HG02840 (cell line): ENCODE results near the gene PLAAT3.
"Not testable (repeated sequence)": the region's sequence is repeated elsewhere in the genome, so short reads cannot be mapped to it uniquely, and the experiment has no call there.

Experiments used
- ATAC-seq: cut with Tn5 transposase; IDR thresholded peaks from one replicate; pipeline ENCODE4 v1.9.1; 2021; ENCODE audit warnings: mild to moderate bottlenecking, moderate library complexity, moderate number of reproducible peaks; ENCODE audit not compliant: unreplicated experiment, low FRiP score

The PLAAT3 gene

DNA sequence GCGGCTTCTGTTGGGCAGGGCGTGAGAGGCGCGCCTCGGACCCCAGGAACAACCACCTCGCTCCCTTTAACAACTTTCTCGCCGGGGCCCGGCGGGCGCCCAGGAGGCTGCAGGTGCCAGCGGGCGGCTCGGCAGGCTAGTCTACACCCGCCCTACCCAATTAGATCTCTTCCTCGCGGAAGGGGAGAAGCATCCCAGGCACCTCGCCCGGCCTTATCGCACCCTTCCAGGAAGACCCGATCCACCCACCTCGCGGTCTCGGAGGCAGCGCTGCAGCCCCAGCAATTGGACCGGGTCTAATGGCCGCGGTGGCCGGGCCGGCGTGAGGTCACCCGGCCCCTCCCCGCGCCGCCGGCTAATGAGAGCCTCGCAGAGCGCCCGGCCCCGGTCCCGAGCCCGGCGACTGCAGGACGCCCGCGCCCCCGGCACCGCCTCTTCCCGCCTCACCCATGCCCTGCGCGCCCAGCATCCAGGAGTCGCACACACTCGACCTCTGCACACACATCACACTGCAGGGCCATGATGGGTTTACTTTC lies at the start of gene PLAAT3:
Gene PLAAT3 (minus strand): TSS at position 298 of the 536 bp plus-strand sequence. CDS start 419 bp downstream, outside the sequence.
- ATAC-seq, result no peak

DNA sequence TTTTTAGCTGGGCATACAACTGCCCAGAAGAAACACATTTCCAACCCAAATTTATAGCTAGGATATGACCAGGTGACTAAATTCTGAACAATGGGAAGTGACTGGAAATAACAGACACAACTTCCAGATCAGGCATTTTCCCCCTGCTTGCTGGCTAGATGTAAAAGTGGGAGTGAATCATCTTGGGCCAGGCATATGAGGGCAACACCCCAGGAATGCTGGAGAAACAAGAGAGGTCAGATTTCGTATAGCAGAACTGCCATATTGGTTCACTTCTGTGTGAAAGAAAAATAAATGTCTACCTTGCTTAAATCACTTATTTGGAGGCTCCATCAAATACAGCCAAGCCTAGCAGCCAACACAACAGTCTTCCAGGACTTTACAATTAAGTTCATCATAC lies 49.6 kb upstream of the PLAAT3 start:
- no peak for ATAC-seq

DNA sequence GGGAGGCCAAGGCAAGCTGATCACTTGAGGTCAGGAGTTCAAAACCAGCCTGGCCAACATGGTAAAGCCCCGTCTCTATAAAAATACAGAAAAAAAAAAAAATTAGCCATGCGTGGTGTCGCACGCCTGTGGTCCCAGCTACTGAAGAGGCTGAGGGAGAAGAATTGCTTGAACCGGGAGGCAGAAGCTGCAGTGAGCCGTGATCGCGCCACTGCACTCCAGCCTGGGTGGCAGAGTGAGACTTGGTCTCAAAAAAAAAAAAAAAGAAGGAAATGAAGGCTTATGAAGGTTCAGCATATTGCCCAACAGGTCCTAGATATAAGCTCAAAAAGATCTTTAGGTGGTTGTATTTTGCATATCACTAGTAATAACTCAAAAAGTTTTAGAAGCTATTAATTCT lies 46.7 kb upstream of the PLAAT3 start:
- ATAC-seq, result no peak

DNA sequence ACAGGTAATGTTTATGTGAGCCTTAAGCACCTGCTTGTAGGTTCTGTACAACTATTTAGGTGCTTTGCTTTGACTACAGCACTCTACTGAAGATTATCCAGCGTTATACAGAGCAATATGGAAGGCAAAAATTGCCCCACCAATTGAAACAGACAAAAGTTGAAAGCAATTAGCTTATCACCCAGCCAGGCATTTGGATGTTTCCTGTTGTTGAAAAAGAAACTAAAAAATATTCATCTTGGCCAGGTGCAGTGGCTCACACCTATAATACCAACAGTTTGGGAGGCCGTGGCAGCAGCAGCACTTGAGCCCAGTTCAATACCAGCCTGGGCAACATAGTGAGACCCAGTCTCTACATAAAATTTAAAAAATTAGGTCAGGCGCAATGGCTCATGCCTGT lies 38.4 kb upstream of the PLAAT3 start:
- no peak for ATAC-seq

DNA sequence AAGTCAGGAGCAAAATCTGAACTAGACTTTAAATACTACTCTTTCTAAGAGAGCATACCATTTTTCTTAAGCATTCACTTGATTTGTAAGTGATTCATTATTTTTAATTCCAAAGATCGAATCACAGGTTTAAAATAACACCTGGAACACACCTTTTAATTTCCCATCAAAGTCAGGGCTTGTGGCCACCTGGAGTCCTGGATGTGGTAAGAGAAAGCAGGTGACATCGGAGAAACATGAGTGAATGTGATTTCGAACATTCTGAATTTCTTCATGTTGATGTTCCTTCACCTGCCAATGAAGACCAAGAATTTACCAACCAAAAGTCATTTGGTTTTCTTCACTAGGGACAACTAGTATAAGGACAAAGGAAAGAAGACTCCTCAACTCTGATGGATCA lies 29.0 kb upstream of the PLAAT3 start:
- no peak for ATAC-seq

DNA sequence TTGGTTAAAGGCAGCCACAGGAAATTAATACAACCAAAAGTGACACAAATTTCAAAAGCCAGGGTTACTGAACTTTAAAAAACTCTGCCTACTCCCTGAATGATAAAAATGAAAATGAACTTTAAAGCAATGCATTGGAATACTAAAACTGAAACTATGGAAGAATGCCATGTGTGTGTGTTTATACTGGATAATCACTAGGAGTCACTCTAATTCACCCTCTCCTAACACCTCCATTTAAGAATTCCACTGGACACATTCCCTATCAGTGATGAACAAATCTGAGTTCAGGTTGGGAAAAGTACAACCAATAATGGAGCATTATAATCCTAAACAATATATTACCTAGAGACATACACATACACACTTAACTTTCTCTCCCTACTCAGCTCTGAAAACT lies 27.5 kb upstream of the PLAAT3 start:
- ATAC-seq, result no peak

DNA sequence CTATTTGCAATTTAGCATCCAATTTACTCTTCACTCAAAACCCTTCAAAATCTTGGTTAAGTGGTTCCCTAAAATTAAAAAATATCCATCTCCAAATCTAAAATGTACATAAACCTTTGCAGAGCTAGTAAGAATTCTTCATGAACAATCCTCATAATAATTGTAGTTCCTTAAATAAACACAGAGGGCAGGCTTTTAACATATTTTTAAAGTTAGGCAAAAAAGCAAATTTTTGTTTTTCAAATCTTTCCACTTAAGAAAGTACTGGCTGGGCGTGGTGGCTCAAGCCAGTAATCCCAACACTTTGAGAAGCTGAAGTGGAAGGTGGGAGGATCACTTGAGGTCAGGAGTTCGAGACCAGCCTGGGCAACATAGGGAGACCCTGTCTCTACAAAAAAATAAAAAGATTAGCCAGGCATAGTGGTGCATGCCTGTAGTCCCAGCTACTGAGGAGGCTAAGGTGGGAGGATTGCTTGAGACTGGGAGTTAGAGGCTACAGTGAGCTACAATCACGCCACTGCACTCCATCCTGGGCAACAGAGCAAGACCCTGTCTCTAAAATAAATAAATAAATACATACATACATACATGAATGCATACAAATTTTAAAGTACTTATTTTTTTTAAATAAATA lies 25.1 kb upstream of the PLAAT3 start:
- ATAC-seq, result no peak

DNA sequence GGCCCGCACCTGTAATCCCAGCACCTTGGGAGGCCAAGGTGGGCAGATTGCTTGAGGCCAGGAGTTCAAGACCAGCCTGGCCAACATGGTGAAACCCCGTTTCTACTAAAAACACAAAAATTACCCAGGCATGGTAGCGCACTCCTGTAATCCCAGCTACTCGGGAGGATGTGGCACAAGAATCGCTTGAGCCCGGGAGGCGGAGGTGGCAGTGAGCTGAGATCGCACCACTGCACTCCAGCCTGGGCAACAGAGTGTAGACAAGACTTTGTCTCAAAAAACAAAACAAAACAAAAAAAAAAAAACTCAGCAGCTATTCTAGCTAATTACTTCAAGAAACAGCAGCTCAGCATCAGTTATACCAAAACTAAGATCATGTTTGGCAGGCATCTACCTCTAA lies 24.2 kb upstream of the PLAAT3 start:
- ATAC-seq, result not testable (repeated sequence)

DNA sequence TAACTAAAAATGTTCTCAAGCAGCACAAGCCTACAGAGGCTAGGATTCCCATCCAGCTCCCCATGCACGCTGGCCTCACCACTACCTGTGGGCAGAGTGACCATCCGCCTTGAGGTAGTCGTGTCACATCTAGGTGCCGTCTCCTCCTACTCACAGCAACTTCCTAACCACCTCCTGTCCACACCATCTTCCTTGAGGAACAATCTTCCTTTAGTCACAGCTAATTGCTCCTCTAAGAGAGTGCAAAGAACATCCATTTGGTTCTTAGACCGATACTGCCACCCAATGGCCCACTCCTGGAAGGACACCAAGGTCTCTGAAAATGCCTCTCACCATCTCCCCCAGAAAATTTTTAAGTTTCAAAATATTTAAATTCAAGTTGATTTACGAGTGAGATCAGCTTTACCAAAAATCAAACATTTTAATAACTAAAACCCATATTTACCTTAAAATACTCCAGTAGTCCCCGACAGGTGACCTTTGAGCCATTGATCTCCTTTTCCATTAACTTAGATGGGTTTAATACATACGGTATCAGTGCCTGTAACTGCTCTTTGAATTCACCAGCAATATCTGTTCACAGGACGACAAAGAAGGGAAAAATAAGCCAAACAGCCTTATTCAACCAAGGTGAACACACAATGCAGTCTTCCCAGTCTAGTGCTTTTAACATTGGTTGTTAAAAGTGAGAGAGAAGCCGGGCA lies 21.7 kb upstream of the PLAAT3 start:
- ATAC-seq, result no peak

DNA sequence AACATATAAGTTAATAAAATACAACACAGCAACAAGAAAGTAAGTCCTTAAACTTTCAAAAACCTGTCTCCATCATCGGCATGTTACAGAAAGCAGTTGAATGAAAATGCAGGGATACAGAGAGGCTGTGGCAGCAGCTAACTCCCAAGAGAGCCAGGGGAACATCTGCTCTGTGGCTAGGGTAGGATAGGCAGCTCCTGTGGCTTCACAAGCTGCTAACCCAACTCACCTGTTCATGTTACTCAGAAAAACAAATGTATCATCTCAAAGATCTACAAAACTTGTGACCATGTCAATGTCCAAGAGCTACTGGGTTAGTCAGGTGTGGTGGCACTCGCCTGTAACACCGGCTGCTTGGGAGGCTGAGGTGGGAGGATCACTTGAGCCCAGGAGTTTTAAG lies 15.2 kb upstream of the PLAAT3 start:
- no peak for ATAC-seq

DNA sequence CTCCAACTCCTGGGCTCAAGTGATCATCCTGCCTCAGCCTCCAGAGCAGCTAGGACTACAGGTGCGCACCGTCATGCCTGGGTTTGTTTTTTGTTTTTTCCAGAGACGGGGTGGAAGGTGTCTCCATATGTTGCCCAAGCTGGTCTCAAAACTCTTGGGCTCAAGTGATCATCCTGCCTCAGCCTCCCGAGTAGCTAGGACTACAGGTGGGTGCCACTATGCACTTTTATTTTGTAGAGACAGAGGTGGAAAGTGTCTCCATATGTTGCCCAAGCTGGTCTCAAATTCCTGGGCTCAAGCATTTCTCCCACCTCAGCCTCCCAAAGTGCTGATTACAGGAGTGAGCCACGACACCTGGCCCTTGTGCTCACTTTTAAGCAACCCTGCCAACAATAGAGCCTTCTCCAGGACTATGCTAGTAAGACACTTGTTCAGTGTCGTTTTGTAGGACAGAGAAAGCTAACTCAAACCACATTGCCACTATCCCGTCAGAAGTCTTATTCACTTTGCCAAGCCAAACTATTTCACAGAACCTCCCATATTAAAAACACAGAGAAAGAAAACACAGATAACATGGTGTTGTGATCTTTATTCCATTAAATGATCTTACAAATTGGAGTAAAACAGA lies 9.4 kb upstream of the PLAAT3 start:
- ATAC-seq, result no peak

DNA sequence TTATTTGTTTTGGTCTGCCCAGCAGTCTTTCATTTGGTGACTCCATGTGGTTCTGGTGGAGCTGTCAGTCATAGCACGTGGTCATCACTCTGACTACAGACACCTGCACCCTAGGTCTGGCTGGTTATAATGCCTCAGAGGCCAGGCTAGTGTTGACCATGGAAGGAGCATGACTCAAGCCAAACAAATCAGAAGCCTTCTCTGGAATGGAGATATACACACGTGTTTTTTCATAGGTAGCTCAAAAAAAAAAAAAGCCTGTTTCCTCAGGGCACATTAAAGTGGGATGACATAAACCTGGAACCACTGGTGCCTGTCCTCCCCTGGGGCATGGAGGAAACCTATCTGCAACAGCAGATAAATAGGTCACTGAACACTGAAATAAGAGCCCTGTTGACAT lies 8.1 kb upstream of the PLAAT3 start:
- ATAC-seq, result no peak

DNA sequence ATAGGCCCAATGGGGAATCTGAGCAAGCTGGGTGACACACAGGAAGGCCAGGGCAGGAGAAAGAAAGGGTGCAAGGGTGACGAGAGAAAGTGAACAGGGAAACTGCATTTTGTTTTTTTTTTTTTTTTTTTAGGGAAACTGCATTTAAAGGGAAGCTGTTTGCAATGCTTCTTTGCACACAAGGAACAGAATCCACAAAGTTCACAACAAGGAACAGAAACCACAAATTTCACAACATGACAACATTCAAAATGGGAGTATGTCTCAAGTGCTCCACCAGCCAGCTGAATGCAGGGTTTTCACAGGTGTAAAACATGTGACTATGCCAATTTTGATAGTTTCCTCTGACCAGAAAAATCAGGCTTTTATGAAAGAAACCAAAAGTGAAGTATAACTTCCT lies 6.8 kb upstream of the PLAAT3 start:
- ATAC-seq, result no peak

DNA sequence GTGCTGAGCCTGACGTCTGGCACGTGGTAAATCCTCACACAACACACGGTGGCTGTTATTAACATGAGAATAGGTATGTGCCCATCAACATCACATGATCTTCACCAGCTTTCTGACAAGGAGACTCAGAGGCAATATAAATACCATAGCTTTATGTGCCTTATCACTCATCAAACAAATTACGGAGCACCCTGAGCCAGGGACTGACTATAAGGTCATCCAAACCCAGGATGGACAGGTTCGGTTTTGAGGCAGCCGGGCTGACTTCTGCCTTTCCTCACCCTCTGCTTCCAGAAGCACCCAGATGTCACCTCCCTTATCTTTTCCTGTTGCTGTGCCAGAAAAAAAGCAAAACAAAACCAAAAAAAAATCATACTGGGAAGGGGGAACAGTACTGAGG lies 5.7 kb upstream of the PLAAT3 start:
- ATAC-seq, result no peak

DNA sequence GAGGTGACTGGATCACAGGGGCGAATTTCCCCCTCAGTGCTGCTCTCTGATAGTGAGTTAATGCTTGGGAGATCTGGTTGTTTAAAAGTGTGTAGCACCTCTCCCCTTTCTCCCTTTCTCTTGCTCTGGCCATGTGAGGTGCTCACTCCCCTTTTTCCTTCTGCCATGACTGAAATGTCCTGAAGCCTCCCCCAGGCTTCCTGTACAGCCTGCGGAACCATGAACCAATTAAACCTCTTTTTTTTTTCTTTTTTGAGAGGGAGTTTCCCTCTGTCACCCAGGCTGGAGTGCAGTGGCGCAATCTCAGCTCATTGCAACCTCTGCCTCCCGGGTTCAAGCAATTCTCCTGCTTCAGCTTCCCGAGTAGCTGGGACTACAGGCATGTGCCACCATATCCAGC lies 3.5 kb upstream of the PLAAT3 start:
- not testable (repeated sequence) for ATAC-seq

DNA sequence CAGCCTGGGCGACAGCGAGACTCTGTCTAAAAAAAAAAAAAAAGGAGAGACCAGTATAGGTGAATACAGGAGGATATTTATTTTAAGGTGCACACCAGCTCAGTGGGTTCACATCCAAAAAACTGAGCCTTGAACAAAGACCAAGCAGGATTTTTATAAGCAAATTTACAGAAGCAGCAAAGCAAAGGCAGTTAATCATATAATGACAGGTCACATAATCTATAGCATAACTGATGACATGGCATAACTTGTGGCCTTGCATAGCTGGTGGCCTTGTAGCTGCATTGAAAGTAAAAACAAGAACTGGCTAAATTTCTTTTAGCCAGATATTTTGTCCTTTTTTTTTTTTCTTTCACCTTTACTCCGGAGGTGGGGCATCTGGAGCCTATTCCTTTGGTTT lies 2.7 kb upstream of the PLAAT3 start:
- no peak for ATAC-seq

DNA sequence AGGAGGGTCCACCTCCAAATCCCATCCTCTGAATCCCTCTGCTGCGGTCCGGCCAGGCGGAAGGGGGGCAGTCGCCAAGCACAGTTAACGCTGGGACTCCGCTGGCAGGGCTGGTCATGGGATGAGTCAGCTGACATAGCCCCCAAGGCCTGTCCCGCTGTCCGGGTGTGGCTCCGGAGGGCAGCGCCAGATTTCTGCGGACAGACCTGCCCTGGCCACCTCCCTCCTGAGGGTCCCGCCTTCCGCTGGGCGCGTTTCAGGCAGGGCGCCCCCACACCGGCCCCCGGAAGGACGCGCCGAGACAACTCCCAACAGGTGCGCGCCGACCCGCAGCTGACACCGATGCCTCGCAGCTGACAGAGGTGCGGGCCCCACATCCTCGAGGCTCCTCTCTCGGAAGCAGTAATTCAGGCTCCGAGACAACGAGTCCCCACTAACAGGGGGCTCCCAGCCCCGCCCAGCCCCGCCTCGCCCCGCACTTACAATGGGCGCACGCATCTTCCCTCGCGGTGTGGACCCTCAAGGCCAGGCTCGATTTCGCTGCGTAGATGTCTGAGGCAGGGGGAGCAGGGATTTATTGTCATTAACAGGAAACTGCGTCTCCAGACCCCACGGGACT lies 607 bp downstream of the PLAAT3 start:
- ATAC-seq, result no peak

DNA sequence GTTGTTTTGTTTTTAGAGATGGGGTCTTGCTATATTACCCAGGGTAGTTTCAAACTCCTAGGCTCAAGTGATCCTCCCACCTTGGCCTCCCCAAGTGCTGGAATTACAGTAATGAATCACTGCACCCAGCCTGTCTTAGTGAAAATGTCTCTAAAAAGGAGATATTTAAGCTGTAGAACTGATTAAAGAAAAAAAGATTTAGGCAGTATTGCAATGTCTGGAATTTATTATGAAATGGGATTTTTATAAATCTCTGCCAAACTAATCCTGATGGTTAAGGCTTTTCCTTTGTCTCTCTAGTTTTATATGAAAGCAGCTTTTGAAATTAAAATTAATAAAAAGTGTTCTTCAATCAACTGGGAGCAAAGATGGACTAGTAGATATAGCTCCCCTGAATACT lies 2.1 kb downstream of the PLAAT3 start:
- ATAC-seq, result no peak

DNA sequence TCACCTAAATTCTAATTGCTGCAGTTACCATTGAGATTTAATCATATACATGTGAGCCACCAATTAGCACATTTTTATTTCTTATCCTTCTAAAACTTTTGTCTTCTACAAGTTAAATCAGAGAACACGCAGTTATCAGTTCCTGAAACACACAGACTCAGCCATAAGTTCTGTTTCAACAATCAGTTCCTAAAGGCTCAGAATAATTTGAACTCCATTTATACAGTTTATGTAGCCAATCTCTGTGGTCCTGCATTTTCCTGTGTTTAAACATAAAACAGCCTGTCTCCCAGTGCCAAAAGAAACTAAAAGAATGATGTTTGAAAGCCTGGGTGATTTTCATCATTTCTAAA lies 2.9 kb downstream of the PLAAT3 start:
- ATAC-seq, result no peak

DNA sequence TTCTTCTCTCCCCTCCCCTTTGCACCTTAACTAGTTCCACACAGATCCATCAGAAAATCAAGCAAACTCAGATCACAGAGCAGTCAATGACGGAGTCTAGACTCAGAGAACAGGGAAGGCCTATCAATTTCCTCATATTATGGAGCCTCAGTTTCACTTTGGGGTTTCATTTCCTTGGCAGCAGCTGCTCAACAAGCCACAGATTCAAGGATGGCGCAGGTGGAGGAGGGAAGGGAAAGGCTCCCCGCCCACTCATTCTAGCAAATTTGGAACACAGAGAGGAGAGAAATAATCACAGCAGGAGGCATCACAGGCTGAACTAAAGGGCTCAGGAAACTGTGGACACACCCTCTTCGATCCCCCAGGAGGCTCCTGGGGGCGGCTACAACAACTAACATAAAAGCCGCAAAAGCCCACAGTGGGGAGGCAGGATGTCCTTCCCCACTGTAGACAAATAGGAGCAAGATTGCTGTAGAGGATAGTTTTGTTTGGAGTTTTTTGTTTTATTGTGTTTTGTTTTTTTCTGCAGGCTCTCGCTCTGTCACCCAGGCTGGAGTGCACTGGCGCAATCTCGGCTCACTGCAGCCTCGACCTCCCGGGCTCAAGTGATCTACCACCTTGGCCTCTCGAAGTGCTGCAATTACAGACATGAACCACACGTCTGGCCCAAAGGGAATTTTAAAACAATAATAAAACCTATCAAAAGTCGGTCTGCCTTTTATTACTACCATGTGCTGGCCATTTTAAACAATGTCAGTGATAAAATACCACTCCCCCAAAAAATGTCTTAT lies 3.4 kb downstream of the PLAAT3 start:
- no peak for ATAC-seq
